ENCODE results near the gene TSPO. TPM values are rescaled to one million over a fixed set of nuclear protein-coding genes. Genes with fewer than 3 reads are reported as not detected.
A peak's percentile ranks its signal among the peaks of the same experiment; 100 is the strongest.

Gene TSPO
- total and polyA plus RNA-seq, 8 donors, result 198 to 489 (median 380) TPM

DNA sequence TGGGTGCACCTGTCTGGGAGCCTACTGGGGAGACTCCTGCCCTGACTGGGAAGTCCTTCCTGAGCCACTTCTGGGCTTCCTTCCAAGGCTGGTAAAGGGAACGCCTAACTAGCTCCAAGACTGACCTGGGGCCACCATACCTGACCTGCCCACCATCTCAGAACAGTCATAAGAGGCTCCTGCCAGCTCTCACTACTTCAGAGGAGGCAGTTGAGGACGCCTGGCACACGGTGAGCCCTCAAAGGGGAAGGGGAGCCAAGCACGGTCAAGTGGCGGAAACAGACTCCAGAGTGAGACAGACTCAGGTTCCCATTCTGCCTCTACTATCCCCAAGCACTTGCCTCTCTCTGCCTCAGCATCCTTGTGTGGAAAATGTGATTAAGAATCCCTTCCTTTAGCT lies 15.8 kb upstream of the TSPO start:
- no peak for DNase-seq
- Histone ChIP-seq H3K36me3 (peaks cover 37 to 100% (median 98%) of the 10 kb centered on the region in 4 donors), H3K9me3 (no peaks in the 10 kb centered on the region), H3K27ac (peak overlapping the region in 1 of 5 donors; percentile 4), H3K4me3 (no peak overlapping the region), H3K4me1 (peaks cover 4 to 38% (median 30%) of the 10 kb centered on the region in 4 donors), H3K27me3 (no peaks in the 10 kb centered on the region)
- 63 to 85% (median 74%) methylated on average over 5 of the region's 5 CpGs for WGBS, 5 donors
- TF ChIP-seq, protein P1, sequence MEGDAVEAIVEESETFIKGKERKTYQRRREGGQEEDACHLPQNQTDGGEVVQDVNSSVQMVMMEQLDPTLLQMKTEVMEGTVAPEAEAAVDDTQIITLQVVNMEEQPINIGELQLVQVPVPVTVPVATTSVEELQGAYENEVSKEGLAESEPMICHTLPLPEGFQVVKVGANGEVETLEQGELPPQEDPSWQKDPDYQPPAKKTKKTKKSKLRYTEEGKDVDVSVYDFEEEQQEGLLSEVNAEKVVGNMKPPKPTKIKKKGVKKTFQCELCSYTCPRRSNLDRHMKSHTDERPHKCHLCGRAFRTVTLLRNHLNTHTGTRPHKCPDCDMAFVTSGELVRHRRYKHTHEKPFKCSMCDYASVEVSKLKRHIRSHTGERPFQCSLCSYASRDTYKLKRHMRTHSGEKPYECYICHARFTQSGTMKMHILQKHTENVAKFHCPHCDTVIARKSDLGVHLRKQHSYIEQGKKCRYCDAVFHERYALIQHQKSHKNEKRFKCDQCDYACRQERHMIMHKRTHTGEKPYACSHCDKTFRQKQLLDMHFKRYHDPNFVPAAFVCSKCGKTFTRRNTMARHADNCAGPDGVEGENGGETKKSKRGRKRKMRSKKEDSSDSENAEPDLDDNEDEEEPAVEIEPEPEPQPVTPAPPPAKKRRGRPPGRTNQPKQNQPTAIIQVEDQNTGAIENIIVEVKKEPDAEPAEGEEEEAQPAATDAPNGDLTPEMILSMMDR (IDR thresholded peaks at IDR 0.05), result no peak
- TF ChIP-seq POLR2A (IDR thresholded peaks at IDR 0.05), result no peak
- no peak for TF ChIP-seq POLR2AphosphoS5 (IDR thresholded peaks at IDR 0.05)
- no peak for TF ChIP-seq EP300 (IDR thresholded peaks at IDR 0.05)
- intact Hi-C loops (cut with DNase I; ENCODE audit: low total_unique reads), result no loop called here

DNA sequence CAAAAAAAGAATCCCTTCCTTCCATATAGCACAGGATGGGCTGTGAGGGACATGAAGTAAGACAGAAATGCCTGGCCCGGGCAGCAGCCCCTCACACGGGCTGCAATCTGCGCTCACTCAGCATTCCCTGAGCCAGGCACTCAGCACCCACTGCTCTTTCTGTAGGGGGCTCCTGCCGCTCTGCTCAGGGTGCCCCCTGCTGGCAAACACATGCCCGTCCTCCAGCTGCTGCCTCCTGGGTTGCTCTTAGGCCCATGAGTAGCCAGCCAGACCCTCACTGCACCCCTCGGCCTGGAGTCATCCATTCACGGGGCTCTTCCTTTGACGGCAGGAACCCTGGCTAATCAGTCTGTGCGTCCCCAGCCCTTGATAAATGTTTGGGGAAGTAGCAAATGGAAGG lies 15.1 kb upstream of the TSPO start:
- H3K36me3 ChIP-seq, result peaks cover 37 to 99% (median 97%) of the 10 kb centered on the region in 4 donors
- TF ChIP-seq POLR2A (IDR thresholded peaks at IDR 0.05) (no peak), POLR2AphosphoS5 (IDR thresholded peaks at IDR 0.05) (no peak), EP300 (IDR thresholded peaks at IDR 0.05) (no peak)
- TF ChIP-seq, protein P1 (IDR thresholded peaks at IDR 0.05), result peak in 5 of 7 experiments; percentile 9 to 59 (median 49)
- intact Hi-C loops (cut with DNase I; ENCODE audit: low total_unique reads), result no loop called here
- no peaks in the 10 kb centered on the region for H3K27me3 ChIP-seq
- H3K4me3 ChIP-seq, result no peak overlapping the region
- H3K9me3 ChIP-seq, result no peaks in the 10 kb centered on the region
- H3K27ac ChIP-seq, result peak overlapping the region in 3 of 5 donors; percentile 27 to 42 (median 39)
- H3K4me1 ChIP-seq, result peaks cover 7 to 45% (median 35%) of the 10 kb centered on the region in 4 donors
- WGBS, 5 donors, result 34 to 46% (median 38%) methylated on average over 9 of the region's 9 CpGs
- DNase-seq, result peak; percentile 58 to 75

- DNase-seq, result no peak
- Histone ChIP-seq H3K27ac (peak overlapping the region in 3 of 5 donors; percentile 27 to 42 (median 39)), H3K36me3 (peaks cover 37 to 94% (median 92%) of the 10 kb centered on the region in 4 donors), H3K4me1 (peaks cover 12 to 45% (median 36%) of the 10 kb centered on the region in 4 donors), H3K9me3 (no peaks in the 10 kb centered on the region), H3K4me3 (no peak overlapping the region), H3K27me3 (no peaks in the 10 kb centered on the region)
- intact Hi-C loops (cut with DNase I; ENCODE audit: low total_unique reads), result no loop called here
- 65 to 75% (median 69%) methylated on average over 10 of the region's 10 CpGs for WGBS, 5 donors
- no peak for TF ChIP-seq EP300 (IDR thresholded peaks at IDR 0.05)
- TF ChIP-seq, protein P1 (IDR thresholded peaks at IDR 0.05), result no peak
- TF ChIP-seq POLR2AphosphoS5 (IDR thresholded peaks at IDR 0.05), result no peak
- no peak for TF ChIP-seq POLR2A (IDR thresholded peaks at IDR 0.05)
These were observed 14.6 kb upstream of the TSPO start for GRCh38 chr22:43136801-43137200.

DNA sequence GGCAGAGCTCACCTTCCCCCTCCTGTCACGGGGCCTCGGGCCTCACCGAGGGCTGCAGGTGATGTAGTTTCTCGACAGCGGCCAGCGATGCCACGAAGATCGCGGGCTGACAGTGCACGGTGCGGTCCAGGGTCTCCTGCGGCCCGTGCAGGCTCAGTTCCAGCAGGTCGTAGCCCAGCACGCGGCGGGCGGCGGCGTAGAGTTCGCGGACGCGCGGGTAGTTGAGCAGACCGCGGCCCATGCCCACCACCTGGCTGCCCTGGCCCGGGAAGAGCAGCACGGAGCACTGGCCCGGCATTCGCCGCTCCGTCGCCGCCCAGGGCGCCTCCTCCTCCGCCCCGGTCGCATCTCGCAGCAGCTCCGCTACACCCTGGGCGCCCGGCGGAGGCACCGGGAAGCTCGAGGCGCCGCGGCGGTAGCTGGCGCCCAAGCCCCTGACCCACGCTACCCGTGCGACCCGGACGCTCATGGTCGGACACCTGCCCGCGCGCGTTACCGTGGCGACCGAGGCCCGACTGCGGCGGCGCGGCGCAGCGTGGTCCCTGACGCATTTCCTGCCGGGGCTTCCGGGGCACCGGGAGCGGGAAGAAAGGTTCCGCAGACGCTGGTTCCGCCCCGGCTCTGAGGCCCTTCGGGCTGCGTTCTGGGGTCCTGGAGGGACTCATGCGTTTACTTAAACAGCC lies 8.3 kb upstream of the TSPO start, which contains the start of gene MCAT:
MCAT (minus strand) TSS at position 519 of the 683 bp plus-strand sequence; CDS start at position 469, 50 bp downstream.
- H3K9me3 ChIP-seq, result no peaks in the 10 kb centered on the region
- TF ChIP-seq POLR2A (IDR thresholded peaks at IDR 0.05) (no peak), POLR2AphosphoS5 (IDR thresholded peaks at IDR 0.05) (peak; percentile 76 to 92 (median 77))
- intact Hi-C loops (cut with DNase I; ENCODE audit: low total_unique reads), result no loop called here
- peaks cover 16 to 32% (median 31%) of the 10 kb centered on the region in 4 donors for H3K36me3 ChIP-seq
- peak within 1 kb of the TSS; percentile 91 to 97 (median 97) for H3K4me3 ChIP-seq
- H3K27me3 ChIP-seq, result no peaks in the 10 kb centered on the region
- WGBS, 5 donors, result 0% methylated on average over 16 to 83 of the region's 83 CpGs
- DNase-seq, result peak; percentile 90 to 96
- H3K27ac ChIP-seq, result peak within 1 kb of the TSS; percentile 79 to 87 (median 82)
- H3K4me1 ChIP-seq, result peaks cover 18 to 36% (median 25%) of the 10 kb centered on the region in 4 donors
